ENCODE data around the gene PM20D1. TPM values are rescaled to one million over a fixed set of nuclear protein-coding genes. Genes with fewer than 3 reads are reported as not detected.

PM20D1 gene
- total RNA-seq, 1 experiment from 2014 or later = 0.26 TPM

DNA sequence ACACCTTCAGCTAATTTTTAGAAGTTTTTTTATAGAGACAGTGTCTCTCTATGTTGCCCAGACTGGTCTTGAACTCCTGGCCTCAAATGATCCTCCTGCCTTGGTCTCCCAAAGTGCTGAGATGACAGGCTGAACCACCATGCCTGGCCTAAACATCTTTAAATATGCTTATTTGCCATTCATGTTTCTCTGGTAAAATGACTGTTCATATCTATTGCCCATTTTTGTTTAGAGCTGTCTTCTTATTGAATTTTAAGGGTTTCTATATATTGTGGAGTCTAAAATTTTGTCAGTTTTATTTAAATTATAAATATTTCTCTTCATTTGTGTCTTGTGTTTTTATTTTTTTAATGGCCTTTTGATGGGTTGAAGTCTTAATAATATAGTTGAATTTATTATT lies 3.0 kb upstream of the PM20D1 start:
- Mint-ChIP-seq H3K36me3 (ENCODE audit: insufficient read depth, unreplicated experiment) (peaks cover 11% of the 10 kb centered on the region), H3K27me3 (ENCODE audit: unreplicated experiment) (peaks cover 21% of the 10 kb centered on the region), H3K4me3 (ENCODE audit: low read depth, unreplicated experiment) (no peak overlapping the region), H3K27ac (ENCODE audit: unreplicated experiment) (no peak overlapping the region), H3K4me1 (ENCODE audit: low read depth, unreplicated experiment) (peaks cover 10% of the 10 kb centered on the region), H3K9me3 (ENCODE audit: low read depth, unreplicated experiment) (peaks cover 8% of the 10 kb centered on the region)
- BruUV-seq (replicated peaks) = no TSS peak
- CTCF ChIA-PET = interaction anchor here (1.4 kb wide), 1 partner anchor 11 kb away, joined by 3 read pairs; no protein-coding TSS in a partner anchor
- DNase-seq = no peak
- intact Hi-C loops (cut with micrococcal nuclease; ENCODE audit: unreplicated experiment) = loop anchor here (5.0 to 10.0 kb wide), 2 partner anchors 39 to 58 kb away; no protein-coding TSS in a partner anchor
- TF ChIP-seq, protein P1, sequence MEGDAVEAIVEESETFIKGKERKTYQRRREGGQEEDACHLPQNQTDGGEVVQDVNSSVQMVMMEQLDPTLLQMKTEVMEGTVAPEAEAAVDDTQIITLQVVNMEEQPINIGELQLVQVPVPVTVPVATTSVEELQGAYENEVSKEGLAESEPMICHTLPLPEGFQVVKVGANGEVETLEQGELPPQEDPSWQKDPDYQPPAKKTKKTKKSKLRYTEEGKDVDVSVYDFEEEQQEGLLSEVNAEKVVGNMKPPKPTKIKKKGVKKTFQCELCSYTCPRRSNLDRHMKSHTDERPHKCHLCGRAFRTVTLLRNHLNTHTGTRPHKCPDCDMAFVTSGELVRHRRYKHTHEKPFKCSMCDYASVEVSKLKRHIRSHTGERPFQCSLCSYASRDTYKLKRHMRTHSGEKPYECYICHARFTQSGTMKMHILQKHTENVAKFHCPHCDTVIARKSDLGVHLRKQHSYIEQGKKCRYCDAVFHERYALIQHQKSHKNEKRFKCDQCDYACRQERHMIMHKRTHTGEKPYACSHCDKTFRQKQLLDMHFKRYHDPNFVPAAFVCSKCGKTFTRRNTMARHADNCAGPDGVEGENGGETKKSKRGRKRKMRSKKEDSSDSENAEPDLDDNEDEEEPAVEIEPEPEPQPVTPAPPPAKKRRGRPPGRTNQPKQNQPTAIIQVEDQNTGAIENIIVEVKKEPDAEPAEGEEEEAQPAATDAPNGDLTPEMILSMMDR (IDR thresholded peaks at IDR 0.05; ENCODE audit: unreplicated experiment) = no peak

DNA sequence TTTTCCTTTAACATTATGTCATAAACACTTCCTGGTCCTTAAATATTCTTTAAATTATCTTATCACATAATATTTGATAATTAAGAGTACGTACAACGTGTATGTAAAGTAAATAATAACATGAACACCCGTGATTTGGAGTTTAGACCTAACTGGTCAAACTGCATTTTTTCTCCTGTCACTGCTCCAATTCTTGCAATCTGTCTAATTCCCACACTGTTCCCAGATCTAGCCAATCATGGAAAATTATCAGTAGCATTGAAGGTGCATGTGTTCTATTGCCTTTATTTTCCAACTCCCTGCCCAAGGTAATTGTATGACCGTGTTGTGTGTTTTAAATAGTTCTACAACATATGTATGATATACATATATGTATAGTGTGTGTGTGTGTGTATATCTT lies 2.1 kb upstream of the PM20D1 start:
- CTCF ChIA-PET = no interaction called here
- BruUV-seq (replicated peaks) = no TSS peak
- intact Hi-C loops (cut with micrococcal nuclease; ENCODE audit: unreplicated experiment) = loop anchor here (5.0 to 10.0 kb wide), 2 partner anchors 40 to 57 kb away; no protein-coding TSS in a partner anchor
- Mint-ChIP-seq H3K36me3 (ENCODE audit: insufficient read depth, unreplicated experiment) (peaks cover 11% of the 10 kb centered on the region), H3K4me3 (ENCODE audit: low read depth, unreplicated experiment) (no peak overlapping the region), H3K27ac (ENCODE audit: unreplicated experiment) (no peak overlapping the region), H3K27me3 (ENCODE audit: unreplicated experiment) (peaks cover 22% of the 10 kb centered on the region), H3K4me1 (ENCODE audit: low read depth, unreplicated experiment) (peaks cover 6% of the 10 kb centered on the region), H3K9me3 (ENCODE audit: low read depth, unreplicated experiment) (peaks cover 6% of the 10 kb centered on the region)
- DNase-seq = no peak
- TF ChIP-seq, protein P1 (IDR thresholded peaks at IDR 0.05; ENCODE audit: unreplicated experiment) = no peak

DNA sequence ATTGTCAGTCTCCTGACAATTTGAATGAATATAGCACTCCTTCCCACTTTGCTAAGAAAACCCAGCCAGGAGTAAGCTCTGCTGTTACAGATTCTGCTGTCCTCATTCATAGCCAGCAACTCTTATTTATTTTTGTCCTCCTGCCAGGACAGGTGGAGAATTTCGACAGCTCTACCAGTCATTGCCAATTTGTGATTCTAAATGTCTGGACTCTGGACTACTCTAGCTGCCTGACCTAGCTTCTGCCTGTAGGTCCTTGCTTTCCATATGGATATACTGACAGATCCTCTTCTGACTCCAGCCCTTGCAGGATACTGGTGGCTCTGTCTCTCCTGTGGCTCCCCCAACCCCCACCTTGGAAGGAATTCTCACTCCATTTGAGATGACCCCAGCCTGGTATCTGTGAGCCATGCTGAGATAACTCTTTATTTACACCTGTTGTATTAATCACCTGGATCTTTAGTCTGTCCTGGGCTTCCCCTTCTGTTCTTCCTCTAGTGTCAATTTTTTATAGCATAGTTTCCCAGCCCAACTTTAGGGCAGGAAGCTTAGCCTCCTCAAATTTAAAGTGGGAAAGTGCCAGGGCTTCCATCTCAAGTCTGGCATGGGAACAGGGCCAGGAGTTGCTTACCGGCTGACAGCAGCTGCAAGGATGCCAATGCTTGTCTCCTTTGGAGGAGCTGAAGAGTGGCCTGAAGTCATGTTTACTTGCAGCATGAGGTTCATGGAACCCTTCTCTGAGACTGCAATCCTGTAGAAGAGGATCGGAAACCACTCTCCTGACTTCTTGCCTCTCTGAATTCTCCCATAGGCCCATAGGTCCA lies 6.7 kb downstream of the PM20D1 start:
- CTCF ChIA-PET = interaction anchor here (0.6 to 1.2 kb wide), 3 partner anchors 9 to 30 kb away, joined by 3 read pairs; partner anchors contain the start of gene SLC41A1
- no peak for DNase-seq
- Mint-ChIP-seq H3K36me3 (ENCODE audit: insufficient read depth, unreplicated experiment) (no peaks in the 10 kb centered on the region), H3K27ac (ENCODE audit: unreplicated experiment) (no peak overlapping the region), H3K4me1 (ENCODE audit: low read depth, unreplicated experiment) (no peaks in the 10 kb centered on the region), H3K4me3 (ENCODE audit: low read depth, unreplicated experiment) (no peak overlapping the region), H3K9me3 (ENCODE audit: low read depth, unreplicated experiment) (no peaks in the 10 kb centered on the region), H3K27me3 (ENCODE audit: unreplicated experiment) (peaks cover 61% of the 10 kb centered on the region)
- intact Hi-C loops (cut with micrococcal nuclease; ENCODE audit: unreplicated experiment) = no loop called here
- no TSS peak for BruUV-seq (replicated peaks)
- TF ChIP-seq, protein P1 (IDR thresholded peaks at IDR 0.05; ENCODE audit: unreplicated experiment) = no peak

DNA sequence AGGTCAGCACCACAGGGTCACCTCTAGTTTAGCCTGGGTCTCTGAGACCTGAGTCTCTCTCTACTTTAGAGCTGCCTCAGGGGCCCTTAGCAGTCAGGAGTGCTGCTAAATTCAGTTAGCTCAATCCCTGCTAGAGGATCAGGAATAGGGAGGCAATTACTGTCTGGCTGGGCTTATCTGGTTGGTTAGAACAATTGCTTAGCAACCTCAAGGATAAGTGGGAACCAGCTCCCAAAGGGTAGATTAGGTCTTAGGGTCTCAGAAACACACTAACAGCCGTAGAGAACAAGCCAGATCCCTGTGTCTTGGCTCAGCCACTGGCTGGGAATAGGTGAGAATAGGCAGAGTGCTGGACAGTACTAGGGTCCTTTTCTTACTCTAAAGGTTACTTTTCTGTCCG lies 7.7 kb downstream of the PM20D1 start:
- no peak for DNase-seq
- Mint-ChIP-seq H3K9me3 (ENCODE audit: low read depth, unreplicated experiment) (no peaks in the 10 kb centered on the region), H3K4me3 (ENCODE audit: low read depth, unreplicated experiment) (no peak overlapping the region), H3K4me1 (ENCODE audit: low read depth, unreplicated experiment) (no peaks in the 10 kb centered on the region), H3K36me3 (ENCODE audit: insufficient read depth, unreplicated experiment) (no peaks in the 10 kb centered on the region), H3K27me3 (ENCODE audit: unreplicated experiment) (peaks cover 67% of the 10 kb centered on the region), H3K27ac (ENCODE audit: unreplicated experiment) (no peak overlapping the region)
- TF ChIP-seq, protein P1 (IDR thresholded peaks at IDR 0.05; ENCODE audit: unreplicated experiment) = no peak
- BruUV-seq (replicated peaks) = no TSS peak
- CTCF ChIA-PET = interaction anchor here (1.2 kb wide), 1 partner anchor 17 kb away, joined by 3 read pairs; no protein-coding TSS in a partner anchor
- intact Hi-C loops (cut with micrococcal nuclease; ENCODE audit: unreplicated experiment) = no loop called here

Data from Calu3 (cell line).